Peyer's patch (tissue), 4 donors: Measurements from ENCODE around the gene GAB1.

Experiments
- CTCF ChIP-seq, 6 experiments: fragments of 450-650 bp in 4 of 6; fragments of 200-600 bp in 2 of 6; sonication (generic) in 1 of 6; IDR thresholded peaks; one replicate each; pipeline ENCODE4 v1.5.1; 2017 to 2019; ENCODE audit warnings: antibody characterized with exemption in 6 of 6, mild to moderate bottlenecking in 3 of 6, moderate library complexity in 1 of 6
- POLR2A ChIP-seq, 2 donors: fragments of 450-650 bp; IDR thresholded peaks; one replicate each; pipeline ENCODE4 v1.5.1; 2017; ENCODE audit warnings: antibody characterized with exemption in 2 of 2, mild to moderate bottlenecking in 2 of 2, moderate library complexity in 2 of 2

- TF ChIP-seq CTCF (IDR thresholded peaks at IDR 0.05): no peak
- no peak for TF ChIP-seq POLR2A (IDR thresholded peaks at IDR 0.05)
These were observed 18.3 kb downstream of the GAB1 start for GRCh38 chr4:143354990-143355389.
